NCI-H2029 (cell line): Measurements from ENCODE around the gene MDM2.

ENCODE experiments used
- DNase-seq: peaks from one replicate; lab custom pipeline; 2025; lab: John Stamatoyannopoulos, UW

MDM2 gene

DNA sequence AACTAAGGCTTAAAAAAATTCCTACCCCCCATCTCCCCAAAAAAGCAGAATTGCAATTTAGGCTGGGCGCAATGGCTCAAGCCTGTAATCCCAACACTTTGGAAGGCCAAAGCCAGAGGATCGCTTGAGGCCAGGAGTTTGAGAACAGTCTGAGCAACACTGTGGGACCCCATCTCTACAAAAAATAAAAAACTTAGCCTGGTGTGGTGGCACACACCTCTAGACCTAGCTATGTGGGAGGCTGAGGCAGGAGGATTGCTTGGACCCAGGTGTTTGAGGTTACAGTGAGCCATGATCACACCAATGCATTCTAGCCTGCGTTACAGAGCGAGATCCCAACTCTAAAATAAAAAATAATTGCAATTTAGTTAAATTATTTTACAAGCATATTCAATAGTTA lies 70.9 kb downstream of the MDM2 start:
- DNase-seq = no peak

DNA sequence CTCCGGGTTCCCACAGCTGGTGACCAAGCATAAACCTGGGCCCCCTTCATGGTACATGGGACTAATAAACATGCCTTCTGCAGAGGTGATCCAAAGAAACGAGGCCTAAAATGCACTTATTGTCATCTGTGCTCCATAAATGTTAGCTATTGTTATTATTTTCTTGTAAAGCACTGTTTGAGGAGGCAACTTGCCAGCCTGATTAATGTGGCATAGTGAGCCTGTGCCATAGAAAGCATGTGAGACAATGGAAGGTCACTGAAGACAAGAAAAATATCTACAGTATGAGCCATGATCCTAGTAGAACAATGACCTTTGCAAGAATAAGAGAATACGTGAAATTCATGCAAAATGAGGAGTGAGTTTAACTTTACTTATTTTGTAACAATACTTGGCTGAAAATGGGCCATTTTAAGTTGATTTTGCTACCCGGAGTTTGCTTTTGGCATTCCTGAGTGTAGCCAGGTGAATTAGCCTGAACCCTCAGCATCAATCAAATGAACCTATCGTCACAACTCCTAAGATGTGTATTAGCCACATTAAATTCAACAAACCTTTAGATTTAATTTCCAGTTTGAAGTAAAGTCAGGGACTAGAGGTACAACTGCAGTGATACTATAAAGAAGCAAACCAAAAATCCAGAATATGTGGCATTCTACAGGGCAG lies 72.8 kb downstream of the MDM2 start:
- no peak for DNase-seq

DNA sequence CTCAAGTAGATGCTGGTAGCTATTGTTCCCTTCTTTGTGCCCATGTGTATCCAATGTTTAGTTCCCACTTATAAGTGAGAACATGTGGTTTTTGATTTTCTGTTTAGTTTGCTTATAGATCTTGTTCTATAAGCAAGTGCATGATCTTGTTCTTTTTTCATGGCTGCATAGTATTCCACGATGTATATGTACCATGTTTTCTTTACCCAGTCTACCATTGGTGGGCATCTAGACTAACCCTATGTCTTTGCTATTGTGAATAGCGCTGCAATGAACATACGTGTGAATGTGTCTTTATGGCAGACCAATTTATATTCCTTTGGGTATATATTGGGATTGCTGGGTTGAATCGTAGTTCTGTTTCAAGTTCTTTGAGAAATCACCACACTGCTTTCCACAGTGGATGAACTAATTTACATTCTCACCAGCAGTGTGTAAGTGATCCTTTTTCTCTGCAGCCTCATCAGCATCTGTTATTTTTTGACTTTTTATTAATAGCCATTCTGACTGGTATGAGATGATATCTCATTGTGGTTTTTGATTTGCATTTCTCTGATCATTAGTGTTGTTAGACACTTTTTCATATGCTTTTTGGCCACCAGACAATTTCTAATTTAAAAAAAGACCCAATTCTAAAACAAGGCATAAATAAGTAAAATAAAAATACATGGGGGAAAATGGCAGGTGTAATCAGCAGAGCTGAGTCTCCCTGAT lies 74.4 kb downstream of the MDM2 start:
- no peak for DNase-seq

DNA sequence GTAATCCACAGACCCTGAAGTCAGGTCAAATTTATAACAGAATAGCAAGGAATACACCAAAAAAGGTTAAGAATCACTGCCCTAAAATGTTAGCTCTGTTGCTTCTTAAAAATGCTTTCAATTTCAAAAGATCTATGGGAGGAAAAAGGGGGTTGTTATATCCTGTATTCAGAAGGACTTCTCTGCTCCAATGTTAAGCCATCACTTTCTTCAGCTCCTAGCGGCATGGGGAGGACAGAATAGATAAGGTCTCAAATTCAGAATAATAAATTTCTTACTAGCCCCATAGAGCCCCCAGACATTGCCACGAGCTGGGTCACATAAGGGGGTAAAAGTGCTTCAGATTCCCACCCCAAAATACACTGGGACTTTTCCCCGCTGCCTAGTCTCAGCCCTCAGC lies 75.2 kb downstream of the MDM2 start:
- no peak for DNase-seq

DNA sequence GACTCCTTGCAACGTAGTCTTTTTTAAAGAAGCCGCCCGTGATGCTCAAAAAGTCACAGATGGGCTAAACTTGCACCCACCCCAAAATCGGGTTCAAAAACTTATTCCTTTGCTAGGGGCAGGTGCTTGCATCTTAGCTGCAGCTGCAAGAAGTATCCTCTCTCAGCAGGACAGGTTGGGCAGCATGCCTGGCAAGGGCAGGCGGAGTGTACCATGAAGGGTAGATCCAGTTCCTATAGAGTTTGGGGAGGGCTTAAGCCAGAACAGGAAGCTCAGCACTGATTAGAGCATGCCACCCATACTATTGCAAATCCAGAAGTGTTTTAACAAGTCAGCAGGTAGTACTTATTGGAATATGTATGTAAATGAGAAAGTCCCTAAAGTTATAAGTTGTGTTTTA lies 76.3 kb downstream of the MDM2 start:
- DNase-seq = no peak

DNA sequence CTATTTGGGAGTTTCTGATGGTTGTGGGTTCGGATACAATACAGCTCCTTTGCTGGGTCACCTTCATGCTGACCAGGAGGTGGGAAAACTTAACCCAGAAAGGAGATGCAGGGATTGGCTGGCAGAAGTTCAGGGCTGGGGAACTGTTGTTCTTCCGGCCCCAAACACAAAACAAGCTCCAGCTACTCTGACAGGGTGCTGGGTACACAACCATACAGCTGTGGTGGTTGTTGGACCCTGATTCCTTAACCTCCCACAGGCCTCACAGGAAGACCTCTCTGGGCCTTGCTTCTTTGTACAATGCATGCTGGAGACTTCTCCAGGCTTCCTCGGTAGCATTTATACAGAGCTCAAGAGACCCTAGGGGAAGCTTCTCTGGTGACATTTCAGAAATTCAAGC lies 77.4 kb downstream of the MDM2 start:
- DNase-seq = no peak

DNA sequence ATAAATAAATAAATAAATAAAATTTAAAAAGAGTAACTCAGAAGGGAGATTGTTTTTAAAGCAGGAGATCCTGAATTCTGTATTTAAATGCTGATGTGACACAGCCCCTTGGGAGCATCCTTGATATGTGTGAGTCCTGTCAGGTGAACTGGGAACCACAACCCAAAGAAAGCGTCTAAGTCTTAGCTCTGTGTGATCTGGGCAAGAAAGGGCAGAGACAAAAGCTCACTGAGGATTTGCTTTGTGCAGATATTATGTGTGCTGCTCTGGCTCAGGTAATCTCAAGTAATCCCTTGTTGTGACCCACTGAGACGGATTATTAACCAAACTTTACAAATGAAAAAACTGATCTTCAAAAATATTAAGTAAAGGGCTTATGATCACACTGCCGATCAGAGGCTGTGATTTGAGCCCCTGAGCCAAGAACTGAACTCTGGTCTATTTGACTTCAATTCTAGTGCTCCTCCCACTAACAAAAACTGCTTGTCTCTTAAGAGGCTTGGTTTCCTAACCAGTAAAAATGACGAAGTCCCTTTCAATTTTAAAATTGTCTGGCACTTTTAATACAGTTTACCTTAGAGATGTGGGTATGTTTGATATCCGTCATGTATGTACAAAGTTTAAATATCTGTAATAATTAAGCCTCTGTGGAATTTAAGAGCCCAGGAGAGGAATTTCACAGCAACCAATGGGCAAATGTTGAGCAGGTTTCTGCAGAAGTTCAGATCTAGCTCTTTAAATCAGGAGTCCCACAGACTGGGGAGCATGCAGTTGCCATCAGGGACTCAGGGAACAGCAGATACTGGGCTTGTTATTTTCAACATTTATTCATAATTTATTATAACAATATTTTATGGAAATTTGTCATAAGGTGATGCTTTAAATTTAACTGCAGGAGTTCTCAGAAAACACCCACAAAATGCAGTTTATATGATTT lies 78.9 kb downstream of the MDM2 start:
- no peak for DNase-seq

DNA sequence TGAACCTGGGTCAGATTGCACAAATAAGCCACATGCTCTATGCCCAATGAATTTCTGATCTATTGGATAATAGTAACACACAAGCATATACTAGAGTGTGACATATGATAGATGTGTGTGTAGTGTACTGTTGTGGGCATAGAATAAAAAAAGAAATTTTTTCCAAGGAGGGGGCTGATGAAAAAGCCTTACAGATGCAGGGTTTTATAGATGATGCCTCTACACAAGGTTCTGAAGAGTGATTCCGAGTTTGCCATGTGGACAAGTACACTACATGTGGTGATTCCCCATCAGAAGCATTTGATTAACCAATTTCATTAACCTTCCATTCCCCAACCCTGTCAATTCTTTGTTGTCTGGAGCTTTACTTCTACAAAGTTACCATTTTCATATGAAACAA lies 79.7 kb downstream of the MDM2 start:
- no peak for DNase-seq

DNA sequence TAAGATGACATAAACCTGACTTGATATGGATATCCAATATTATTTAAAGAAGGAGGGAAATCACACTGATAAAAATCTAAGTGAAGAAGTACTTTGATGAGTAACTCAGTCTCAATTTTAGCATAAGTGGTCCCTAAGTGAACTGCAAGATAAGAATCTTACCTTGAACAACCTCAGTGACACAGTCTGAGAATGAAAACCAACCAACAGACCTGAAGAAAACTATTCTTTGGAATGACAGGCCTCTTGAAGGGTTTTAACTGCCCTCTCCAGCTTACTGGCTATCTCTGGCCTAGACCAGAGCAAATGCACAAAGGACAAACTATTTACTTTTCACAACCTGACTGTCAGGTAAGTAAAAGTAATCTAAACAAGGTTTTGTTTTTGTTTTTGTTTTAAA lies 80.3 kb downstream of the MDM2 start:
- DNase-seq = no peak

DNA sequence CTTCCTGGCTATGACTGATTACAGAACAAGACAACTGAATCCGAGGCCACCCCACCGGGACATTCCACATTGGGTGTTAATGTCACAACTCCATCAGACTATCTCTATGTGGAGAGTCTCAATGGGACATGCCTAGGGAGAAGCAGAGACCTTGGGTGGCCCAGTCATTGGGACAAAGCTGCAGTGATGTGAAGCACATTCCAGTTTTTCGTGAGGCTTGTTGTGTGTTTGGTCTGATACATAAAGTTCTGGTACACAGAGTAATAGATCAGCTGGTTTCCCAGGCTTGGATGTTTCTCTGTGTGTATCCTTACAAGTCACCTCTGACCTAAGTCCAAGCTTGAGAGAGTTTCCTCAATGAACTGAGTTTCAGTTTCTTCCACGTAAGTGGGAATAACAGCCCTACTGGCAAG lies 82.7 kb downstream of the MDM2 start:
- DNase-seq = no peak

DNA sequence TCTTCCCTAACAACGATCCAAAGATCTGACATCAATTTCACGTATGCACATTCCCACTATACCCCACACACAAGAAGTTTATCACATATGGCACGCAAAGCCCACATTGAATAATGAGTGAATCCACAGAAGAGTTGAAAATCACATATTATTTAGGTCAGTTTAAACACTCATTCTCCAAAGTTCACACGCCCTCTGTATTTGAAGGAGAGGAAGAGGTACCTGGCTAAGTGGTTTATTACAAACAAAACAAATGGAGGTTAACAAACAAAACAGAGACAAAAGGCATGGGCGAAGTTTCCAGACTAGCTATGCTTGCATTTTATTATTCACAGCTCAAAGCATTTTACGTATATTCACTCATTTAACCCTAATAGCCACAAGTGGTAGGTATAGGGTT lies 83.2 kb downstream of the MDM2 start:
- DNase-seq = no peak

DNA sequence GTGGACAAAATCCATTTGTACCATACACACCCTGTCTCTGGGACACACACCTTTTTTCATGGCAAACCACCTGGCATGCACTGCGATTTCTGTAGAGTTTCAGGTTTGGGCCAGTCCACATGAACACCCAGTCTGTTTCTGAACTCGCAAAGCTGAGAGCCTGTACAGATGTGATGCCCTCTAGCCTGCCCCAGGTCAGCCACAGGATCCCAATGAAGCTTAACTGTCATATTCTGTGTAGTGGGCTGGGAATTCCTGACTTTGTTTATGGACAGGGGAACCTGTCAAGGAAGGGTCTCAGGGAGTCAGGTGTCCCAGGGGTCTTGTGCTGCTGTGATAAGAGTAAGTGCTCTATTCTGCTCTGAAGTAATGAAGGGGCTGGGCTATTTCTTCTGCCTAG lies 85.2 kb downstream of the MDM2 start:
- DNase-seq = no peak

DNA sequence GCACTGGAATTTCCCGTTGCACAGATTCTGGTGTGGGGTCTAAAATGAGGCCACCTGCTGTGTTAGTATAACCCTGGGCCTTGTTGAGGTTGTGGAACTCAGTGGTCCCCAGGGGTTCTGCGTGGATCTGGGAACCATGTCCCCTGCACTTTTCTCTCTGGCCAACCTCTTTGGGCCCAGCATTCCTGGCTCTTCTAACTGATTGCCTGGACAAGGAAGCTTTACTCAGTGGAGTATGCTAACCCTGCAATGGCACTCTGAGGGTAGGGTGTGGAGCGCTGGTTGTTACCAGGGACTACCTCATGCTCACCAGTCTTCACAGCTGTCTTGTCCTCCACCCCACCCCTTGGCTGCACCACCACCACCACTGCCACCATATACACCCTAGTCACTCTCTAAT lies 85.8 kb downstream of the MDM2 start:
- no peak for DNase-seq

DNA sequence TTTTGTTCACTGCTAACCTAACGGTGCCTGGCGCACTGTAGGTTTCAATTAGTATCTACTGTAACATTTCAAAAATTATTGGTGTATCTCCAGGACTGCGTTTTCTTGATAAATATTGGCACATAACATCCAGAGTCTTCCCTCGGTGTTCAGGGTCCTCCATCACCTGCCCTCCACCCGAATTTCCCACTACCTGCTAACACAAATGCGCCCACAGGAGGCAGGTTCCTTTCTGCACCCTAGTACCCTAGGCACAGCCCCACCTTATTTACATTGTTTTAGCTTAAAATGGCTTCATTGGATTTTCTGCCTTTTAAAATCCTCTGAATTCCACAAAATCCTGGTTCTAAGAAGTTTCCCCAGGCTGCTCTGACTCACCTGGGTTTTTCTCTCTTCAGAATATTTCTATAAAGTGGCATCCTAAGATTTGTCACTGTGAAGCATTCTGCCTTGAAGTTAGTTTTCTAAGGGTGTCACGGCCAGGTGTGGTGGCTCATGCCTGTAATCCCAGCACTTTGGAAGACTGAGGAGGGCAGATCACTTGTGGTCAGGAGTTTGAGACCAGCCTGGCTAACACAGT lies 86.4 kb downstream of the MDM2 start:
- no peak for DNase-seq

DNA sequence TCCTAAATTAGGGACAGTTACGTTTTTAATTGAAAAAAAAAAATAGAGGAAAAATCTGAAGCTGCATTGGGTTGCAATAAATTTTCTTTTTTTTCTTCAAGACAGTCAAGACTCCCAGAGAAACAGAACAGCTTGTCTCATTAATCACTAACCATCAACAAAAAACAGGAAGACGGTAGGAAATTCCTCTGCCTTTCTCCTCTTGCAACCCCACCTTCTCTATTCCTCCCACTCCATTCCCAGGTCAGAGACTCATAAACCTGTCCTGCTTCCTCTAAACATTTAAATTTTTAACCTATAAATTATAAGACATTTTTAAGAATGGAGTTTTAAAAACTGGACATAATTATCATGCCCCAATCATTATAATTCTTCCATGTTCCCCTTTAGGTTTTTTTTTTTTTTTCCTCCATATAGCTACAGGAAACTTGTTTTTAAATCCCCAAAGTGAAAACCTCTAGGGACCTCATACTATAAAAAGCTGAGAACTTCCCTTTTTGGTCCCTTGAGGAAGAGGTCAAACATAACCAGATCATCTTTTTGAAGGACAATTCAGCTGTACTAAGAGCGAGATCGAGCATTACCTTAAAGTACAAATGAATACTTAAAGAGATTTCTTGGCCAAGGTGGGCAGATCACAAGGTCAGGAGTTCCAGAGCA lies 89.0 kb downstream of the MDM2 start:
- no peak for DNase-seq

DNA sequence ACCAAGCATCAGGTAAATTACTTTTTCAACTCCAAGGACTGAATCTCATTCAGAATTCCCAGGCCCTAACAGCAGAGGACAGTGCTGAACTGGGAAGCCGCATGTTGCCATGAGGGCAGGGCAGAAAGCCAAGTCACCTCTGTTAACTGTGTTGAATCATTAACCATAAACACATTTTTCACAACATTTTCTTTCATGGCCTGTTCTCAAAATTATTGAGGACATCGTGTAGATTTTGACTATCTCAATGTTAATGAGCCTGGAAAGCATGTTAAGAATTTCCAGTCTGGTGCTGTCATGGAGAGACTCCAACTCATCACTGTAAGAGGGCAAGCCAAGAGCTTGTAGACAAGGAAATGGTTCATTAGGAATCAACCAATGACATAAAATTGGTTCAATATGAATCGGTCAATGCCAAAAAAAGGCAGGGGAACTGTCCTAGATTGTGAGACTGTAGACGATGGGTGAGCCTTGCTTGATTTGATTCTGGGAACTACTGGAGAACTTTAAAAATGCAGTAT lies 91.3 kb downstream of the MDM2 start:
- DNase-seq = no peak

DNA sequence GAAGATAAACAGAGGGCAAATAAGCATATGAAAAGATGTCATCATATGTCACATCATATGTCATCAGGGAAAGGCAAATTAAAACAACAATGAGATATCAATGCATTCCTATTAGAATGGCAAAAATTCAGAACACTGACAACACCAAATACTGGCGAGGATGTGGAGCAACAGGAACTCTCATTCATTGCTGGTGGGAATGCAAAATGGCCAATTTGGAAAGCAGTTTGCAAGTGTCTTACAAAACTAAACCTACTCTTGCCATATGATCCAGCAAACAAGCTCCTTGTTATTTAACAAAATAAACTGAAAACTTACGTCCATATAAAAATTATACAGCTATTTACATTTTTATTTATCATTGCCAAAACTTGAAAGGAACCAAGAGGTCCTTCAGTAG lies 92.3 kb downstream of the MDM2 start:
- no peak for DNase-seq
